MCF 10A (cell line): Measurements from ENCODE around the gene ALDH3B2. TPM values are rescaled to one million over a fixed set of nuclear protein-coding genes. Genes with fewer than 3 reads are reported as not detected.

Experiments used
- BruUV-seq: library from RNA; stranded (reverse); fragments of 400-500 nt; replicated peaks from 2 replicates; lab custom pipeline; 2021; lab: Mats Ljungman, UMichigan
- CTCF ChIA-PET: fragments of 300-600 bp; sonication (Branson Sonifier 250); formaldehyde crosslinking; extraction: SDS; loops from one replicate; lab custom pipeline; 2021; ENCODE audit warnings: antibody characterized with exemption, inconsistent platforms; lab: Yijun Ruan, JAX
- POLR2A ChIA-PET: fragments of 300-600, 350-650 bp; sonication (Branson Sonifier 250); formaldehyde crosslinking; extraction: SDS; loops from one replicate; lab custom pipeline; 2020; ENCODE audit warnings: antibody characterized with exemption, inconsistent platforms; lab: Yijun Ruan, JAX
- DNase-seq: peaks from one replicate; pipeline ENCODE4 v3.0.0-alpha.2; 2018; ENCODE audit not compliant: unreplicated experiment
- H3K27ac Mint-ChIP-seq: one replicate; pipeline ENCODE4 v1.8.0; 2022; ENCODE audit warnings: mild to moderate bottlenecking, low read depth, mixed read lengths; ENCODE audit not compliant: unreplicated experiment
- H3K27me3 Mint-ChIP-seq: one replicate; pipeline ENCODE4 v1.8.0; 2022; ENCODE audit warnings: mixed read lengths; ENCODE audit not compliant: insufficient read depth, unreplicated experiment
- H3K36me3 Mint-ChIP-seq: one replicate; pipeline ENCODE4 v1.8.0; 2022; ENCODE audit warnings: mild to moderate bottlenecking, moderate library complexity, mixed read lengths; ENCODE audit not compliant: insufficient read depth, unreplicated experiment
- H3K4me1 Mint-ChIP-seq: one replicate; pipeline ENCODE4 v1.8.0; 2022; ENCODE audit warnings: mixed read lengths; ENCODE audit not compliant: insufficient read depth, unreplicated experiment
- H3K4me3 Mint-ChIP-seq: one replicate; pipeline ENCODE4 v1.8.0; 2022; ENCODE audit warnings: mild to moderate bottlenecking, moderate library complexity, mixed read lengths; ENCODE audit not compliant: unreplicated experiment
- H3K9me3 Mint-ChIP-seq: one replicate; pipeline ENCODE4 v1.8.0; 2022; ENCODE audit warnings: mixed read lengths; ENCODE audit not compliant: unreplicated experiment
- CTCF ChIP-seq: fragments of 200-600 bp; IDR thresholded peaks from one replicate; pipeline ENCODE4 v1.8.0; 2022; ENCODE audit warnings: antibody characterized with exemption, mild to moderate bottlenecking; ENCODE audit not compliant: unreplicated experiment
- intact Hi-C: fragments of 100-400 bp; cut with micrococcal nuclease; formaldehyde crosslinking; loops from 2 replicates; pipeline ENCODE4 v1.14.1; 2022
- total RNA-seq: library from RNA; stranded (reverse); gene quantifications from 2 replicates; pipeline ENCODE4 v1.2.3, GENCODE V29; 2022

Gene ALDH3B2
- total RNA-seq, 1 experiment from 2014 or later, result not detected

GRCh38 chr11:67642173-67643120 lies 32.0 kb downstream of the ALDH3B2 start:
- intact Hi-C loops, result no loop called here
- no peak overlapping the region for H3K27ac Mint-ChIP-seq

GRCh38 chr11:67641338-67642172 lies 32.9 kb downstream of the ALDH3B2 start:
- no peaks in the 10 kb centered on the region for H3K4me1 Mint-ChIP-seq
- H3K36me3 Mint-ChIP-seq, result no peaks in the 10 kb centered on the region
- intact Hi-C loops, result no loop called here
- no peak for DNase-seq
- H3K9me3 Mint-ChIP-seq, result no peaks in the 10 kb centered on the region
- no peak for TF ChIP-seq CTCF
- H3K27ac Mint-ChIP-seq, result no peak overlapping the region
- no peak overlapping the region for H3K4me3 Mint-ChIP-seq
- no peaks in the 10 kb centered on the region for H3K27me3 Mint-ChIP-seq
- POLR2A ChIA-PET, result interaction anchor here (0.7 kb wide), 1 partner anchor 288 kb away, joined by 3 read pairs; no protein-coding TSS in a partner anchor
- CTCF ChIA-PET, result interaction anchor here (2.4 kb wide), 1 partner anchor 17 kb away, joined by 11 read pairs; no protein-coding TSS in a partner anchor
- no TSS peak for BruUV-seq

More at GRCh38 chr11:67642173-67643120, 32.0 kb downstream of the ALDH3B2 start:
- no peaks in the 10 kb centered on the region for H3K4me1 Mint-ChIP-seq
- TF ChIP-seq CTCF, result no peak
- no peaks in the 10 kb centered on the region for H3K27me3 Mint-ChIP-seq
- ChIA-PET POLR2A (interaction anchor here (0.6 to 0.7 kb wide), 2 partner anchors 163 to 289 kb away, joined by 3 read pairs; no protein-coding TSS in a partner anchor), CTCF (interaction anchor here (2.4 kb wide), 1 partner anchor 17 kb away, joined by 11 read pairs; no protein-coding TSS in a partner anchor)
- H3K9me3 Mint-ChIP-seq, result no peaks in the 10 kb centered on the region
- DNase-seq, result no peak
- BruUV-seq, result no TSS peak
- H3K36me3 Mint-ChIP-seq, result no peaks in the 10 kb centered on the region
- H3K4me3 Mint-ChIP-seq, result no peak overlapping the region

- H3K27ac Mint-ChIP-seq, result no peak overlapping the region
- no peaks in the 10 kb centered on the region for H3K9me3 Mint-ChIP-seq
- no peak for DNase-seq
- ChIA-PET POLR2A (no interaction called here), CTCF (interaction anchor here (0.5 kb wide), 1 partner anchor 246 kb away, joined by 3 read pairs; no protein-coding TSS in a partner anchor)
- no peaks in the 10 kb centered on the region for H3K36me3 Mint-ChIP-seq
- no peak for TF ChIP-seq CTCF
- no peaks in the 10 kb centered on the region for H3K4me1 Mint-ChIP-seq
- H3K4me3 Mint-ChIP-seq, result no peak overlapping the region
- H3K27me3 Mint-ChIP-seq, result no peaks in the 10 kb centered on the region
- BruUV-seq, result no TSS peak
- intact Hi-C loops, result loop anchor here (1.0 kb wide), 1 partner anchor 18 kb away; no protein-coding TSS in a partner anchor
These were observed 33.6 kb downstream of the ALDH3B2 start for GRCh38 chr11:67640758-67641337.
